SW 1271 (cell line): Measurements from ENCODE around the gene PTPN1.
A peak's percentile ranks its signal among the peaks of the same experiment; 100 is the strongest.
"Not testable (repeated sequence)": the region's sequence is repeated elsewhere in the genome, so short reads cannot be mapped to it uniquely, and the experiment has no call there.

Experiments used
- DNase-seq, 2 experiments: peaks; one replicate each; lab custom pipeline; 2025; lab: John Stamatoyannopoulos, UW

PTPN1 gene

GRCh38 chr20:50532221-50532620 lies 22.0 kb downstream of the PTPN1 start:
- DNase-seq: no peak

GRCh38 chr20:50533061-50533460 lies 22.9 kb downstream of the PTPN1 start:
- DNase-seq: no peak

- no peak for DNase-seq
Observed at GRCh38 chr20:50533464-50533863, 23.3 kb downstream of the PTPN1 start.

- no peak for DNase-seq
Observed at GRCh38 chr20:50534567-50534966, 24.4 kb downstream of the PTPN1 start.

GRCh38 chr20:50535162-50535561 lies 25.0 kb downstream of the PTPN1 start:
- DNase-seq: no peak

GRCh38 chr20:50536333-50536732 lies 26.1 kb downstream of the PTPN1 start:
- DNase-seq: no peak

- DNase-seq: no peak
Observed at GRCh38 chr20:50537546-50538201, 27.5 kb downstream of the PTPN1 start.

- no peak for DNase-seq
Observed at GRCh38 chr20:50538276-50538675, 28.1 kb downstream of the PTPN1 start.

GRCh38 chr20:50539798-50540197 lies 29.6 kb downstream of the PTPN1 start:
- not testable (repeated sequence) for DNase-seq

- peak; percentile 85 to 97 for DNase-seq
Observed at GRCh38 chr20:50540620-50541605, 30.7 kb downstream of the PTPN1 start.

- no peak for DNase-seq
Observed at GRCh38 chr20:50541606-50542041, 31.4 kb downstream of the PTPN1 start.

- DNase-seq: no peak
Observed at GRCh38 chr20:50543326-50543725, 33.1 kb downstream of the PTPN1 start.

- DNase-seq: no peak
Observed at GRCh38 chr20:50545126-50545525, 34.9 kb downstream of the PTPN1 start.

GRCh38 chr20:50546729-50547314 lies 36.6 kb downstream of the PTPN1 start:
- DNase-seq: peak in 1 of 2 experiments; percentile 26

GRCh38 chr20:50547964-50548363 lies 37.8 kb downstream of the PTPN1 start:
- no peak for DNase-seq

- no peak for DNase-seq
Observed at GRCh38 chr20:50548396-50548795, 38.2 kb downstream of the PTPN1 start.

- no peak for DNase-seq
Observed at GRCh38 chr20:50550531-50550930, 40.3 kb downstream of the PTPN1 start.

- DNase-seq: no peak
Observed at GRCh38 chr20:50551288-50551687, 41.1 kb downstream of the PTPN1 start.

- DNase-seq: no peak
Observed at GRCh38 chr20:50552979-50553378, 42.8 kb downstream of the PTPN1 start.

- DNase-seq: no peak
Observed at GRCh38 chr20:50554694-50555579, 44.8 kb downstream of the PTPN1 start.

- DNase-seq: no peak
Observed at GRCh38 chr20:50555662-50556061, 45.5 kb downstream of the PTPN1 start.
